Measurements from ENCODE around the gene RCE1.
A peak's percentile ranks its signal among the peaks of the same experiment; 100 is the strongest.

RCE1 gene

DNA sequence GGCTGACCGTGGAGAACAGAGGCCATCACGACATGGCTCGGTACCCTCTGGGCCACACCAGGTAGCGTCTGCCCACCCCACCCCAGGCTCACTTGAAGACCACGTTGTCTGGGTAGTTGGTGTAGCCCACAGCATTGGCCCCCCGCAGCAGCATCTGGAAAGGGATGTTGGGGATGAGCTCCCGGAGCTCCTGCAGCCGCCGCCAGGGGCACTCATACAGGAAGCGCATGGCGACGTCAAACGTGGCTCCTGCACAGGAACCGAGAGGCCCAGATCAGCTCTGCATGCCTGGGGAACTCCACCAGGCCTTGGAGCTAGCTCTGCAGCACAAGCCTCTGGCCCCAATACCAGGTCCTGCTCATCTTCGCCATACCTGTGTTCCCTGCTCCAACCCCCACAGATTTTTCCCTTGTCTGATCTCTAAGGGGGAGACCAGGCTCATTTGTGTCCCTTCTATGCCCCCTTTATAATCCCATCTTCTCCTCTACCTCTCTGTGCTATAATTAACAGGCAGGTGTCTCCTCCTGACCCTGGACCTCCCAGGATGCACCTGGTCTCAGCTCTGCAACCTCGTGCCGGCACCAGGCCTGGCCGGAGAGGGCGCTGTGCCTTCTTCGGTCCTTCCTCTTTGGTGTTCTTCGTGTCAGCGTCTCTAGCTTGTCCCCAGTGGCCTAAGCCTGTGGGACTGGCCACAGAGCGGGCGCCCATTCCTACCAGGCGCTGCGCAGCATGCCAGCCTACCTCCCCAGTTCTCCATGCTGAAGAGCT lies 8.6 kb downstream of the RCE1 start:
- TF ChIP-seq GABPA (IDR thresholded peaks at IDR 0.05; ENCODE audit: low read depth) (no peak), POLR2AphosphoS5 (IDR thresholded peaks at IDR 0.05; ENCODE audit: low read depth) (no peak), SPI1 (IDR thresholded peaks at IDR 0.05; ENCODE audit: borderline replicate concordance, low read depth) (no peak)
- TF ChIP-seq, protein P1, sequence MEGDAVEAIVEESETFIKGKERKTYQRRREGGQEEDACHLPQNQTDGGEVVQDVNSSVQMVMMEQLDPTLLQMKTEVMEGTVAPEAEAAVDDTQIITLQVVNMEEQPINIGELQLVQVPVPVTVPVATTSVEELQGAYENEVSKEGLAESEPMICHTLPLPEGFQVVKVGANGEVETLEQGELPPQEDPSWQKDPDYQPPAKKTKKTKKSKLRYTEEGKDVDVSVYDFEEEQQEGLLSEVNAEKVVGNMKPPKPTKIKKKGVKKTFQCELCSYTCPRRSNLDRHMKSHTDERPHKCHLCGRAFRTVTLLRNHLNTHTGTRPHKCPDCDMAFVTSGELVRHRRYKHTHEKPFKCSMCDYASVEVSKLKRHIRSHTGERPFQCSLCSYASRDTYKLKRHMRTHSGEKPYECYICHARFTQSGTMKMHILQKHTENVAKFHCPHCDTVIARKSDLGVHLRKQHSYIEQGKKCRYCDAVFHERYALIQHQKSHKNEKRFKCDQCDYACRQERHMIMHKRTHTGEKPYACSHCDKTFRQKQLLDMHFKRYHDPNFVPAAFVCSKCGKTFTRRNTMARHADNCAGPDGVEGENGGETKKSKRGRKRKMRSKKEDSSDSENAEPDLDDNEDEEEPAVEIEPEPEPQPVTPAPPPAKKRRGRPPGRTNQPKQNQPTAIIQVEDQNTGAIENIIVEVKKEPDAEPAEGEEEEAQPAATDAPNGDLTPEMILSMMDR (IDR thresholded peaks at IDR 0.05; ENCODE audit: insufficient read depth, low read length) = no peak
- TF ChIP-seq, protein P2, sequence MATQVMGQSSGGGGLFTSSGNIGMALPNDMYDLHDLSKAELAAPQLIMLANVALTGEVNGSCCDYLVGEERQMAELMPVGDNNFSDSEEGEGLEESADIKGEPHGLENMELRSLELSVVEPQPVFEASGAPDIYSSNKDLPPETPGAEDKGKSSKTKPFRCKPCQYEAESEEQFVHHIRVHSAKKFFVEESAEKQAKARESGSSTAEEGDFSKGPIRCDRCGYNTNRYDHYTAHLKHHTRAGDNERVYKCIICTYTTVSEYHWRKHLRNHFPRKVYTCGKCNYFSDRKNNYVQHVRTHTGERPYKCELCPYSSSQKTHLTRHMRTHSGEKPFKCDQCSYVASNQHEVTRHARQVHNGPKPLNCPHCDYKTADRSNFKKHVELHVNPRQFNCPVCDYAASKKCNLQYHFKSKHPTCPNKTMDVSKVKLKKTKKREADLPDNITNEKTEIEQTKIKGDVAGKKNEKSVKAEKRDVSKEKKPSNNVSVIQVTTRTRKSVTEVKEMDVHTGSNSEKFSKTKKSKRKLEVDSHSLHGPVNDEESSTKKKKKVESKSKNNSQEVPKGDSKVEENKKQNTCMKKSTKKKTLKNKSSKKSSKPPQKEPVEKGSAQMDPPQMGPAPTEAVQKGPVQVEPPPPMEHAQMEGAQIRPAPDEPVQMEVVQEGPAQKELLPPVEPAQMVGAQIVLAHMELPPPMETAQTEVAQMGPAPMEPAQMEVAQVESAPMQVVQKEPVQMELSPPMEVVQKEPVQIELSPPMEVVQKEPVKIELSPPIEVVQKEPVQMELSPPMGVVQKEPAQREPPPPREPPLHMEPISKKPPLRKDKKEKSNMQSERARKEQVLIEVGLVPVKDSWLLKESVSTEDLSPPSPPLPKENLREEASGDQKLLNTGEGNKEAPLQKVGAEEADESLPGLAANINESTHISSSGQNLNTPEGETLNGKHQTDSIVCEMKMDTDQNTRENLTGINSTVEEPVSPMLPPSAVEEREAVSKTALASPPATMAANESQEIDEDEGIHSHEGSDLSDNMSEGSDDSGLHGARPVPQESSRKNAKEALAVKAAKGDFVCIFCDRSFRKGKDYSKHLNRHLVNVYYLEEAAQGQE (IDR thresholded peaks at IDR 0.05; ENCODE audit: insufficient replicate concordance, low read depth) = no peak
- Histone ChIP-seq H3K4me3 (replicated peaks; ENCODE audit: insufficient read depth, low read length) (no peak overlapping the region), H3K27ac (replicated peaks) (peak overlapping the region; percentile 57), H3K27me3 (ENCODE audit: insufficient read depth, poor library complexity, severe bottlenecking) (no peaks in the 10 kb centered on the region)
- DNase-seq (ENCODE audit: low read depth in 1 of 2, low spot score in 1 of 2) = peak in 1 of 2 experiments; percentile 55

DNA sequence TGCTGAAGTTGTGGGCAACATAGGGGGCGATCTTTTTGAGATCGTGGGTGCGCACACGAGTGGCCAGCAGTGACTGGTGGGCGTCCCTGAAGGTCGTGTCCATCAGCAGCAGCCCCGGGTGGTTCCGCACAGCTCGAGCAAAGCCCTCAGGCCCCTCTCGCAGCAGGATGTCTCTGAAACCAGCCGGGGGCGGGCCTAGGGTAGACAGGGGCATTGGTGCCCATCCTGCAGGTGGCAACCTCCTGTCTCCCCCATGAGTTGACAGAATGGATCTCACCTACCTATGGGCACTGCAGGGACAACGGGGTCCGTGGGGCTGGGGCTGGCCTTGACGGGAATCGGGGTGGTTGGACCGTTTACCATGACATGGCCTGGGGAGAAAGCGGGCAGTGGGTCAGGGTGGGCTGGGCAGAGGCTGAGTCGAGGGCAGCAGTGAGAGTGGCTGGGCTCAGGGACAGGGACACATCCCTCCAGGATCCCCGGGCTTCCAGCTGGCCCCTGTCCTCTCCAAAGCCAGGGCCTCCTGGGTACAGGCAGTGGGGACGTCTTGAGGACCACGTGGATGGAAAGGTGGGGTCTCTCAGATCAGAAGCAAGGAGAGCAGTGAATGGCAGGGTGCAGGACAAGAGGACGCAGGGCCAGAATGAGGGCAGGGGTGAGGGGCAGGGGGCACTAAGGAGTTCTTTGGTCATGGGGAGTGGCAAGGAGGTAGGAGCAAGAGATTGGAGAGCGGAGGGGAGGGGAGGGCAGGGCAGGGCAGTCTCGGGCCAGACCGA lies 9.4 kb downstream of the RCE1 start:
- H3K27ac ChIP-seq (replicated peaks) = no peak overlapping the region; the same call in 1 of the 2 replicates
- TF ChIP-seq SPI1 (IDR thresholded peaks at IDR 0.05; ENCODE audit: borderline replicate concordance, low read depth) (no peak), POLR2AphosphoS5 (IDR thresholded peaks at IDR 0.05; ENCODE audit: low read depth) (no peak), GABPA (IDR thresholded peaks at IDR 0.05; ENCODE audit: low read depth) (no peak)
- TF ChIP-seq, protein P2 (IDR thresholded peaks at IDR 0.05; ENCODE audit: insufficient replicate concordance, low read depth) = no peak
- no peak overlapping the region for H3K4me3 ChIP-seq (replicated peaks; ENCODE audit: insufficient read depth, low read length)
- no peak for DNase-seq (ENCODE audit: low read depth in 1 of 2, low spot score in 1 of 2)
- no peaks in the 10 kb centered on the region for H3K27me3 ChIP-seq (ENCODE audit: insufficient read depth, poor library complexity, severe bottlenecking)

DNA sequence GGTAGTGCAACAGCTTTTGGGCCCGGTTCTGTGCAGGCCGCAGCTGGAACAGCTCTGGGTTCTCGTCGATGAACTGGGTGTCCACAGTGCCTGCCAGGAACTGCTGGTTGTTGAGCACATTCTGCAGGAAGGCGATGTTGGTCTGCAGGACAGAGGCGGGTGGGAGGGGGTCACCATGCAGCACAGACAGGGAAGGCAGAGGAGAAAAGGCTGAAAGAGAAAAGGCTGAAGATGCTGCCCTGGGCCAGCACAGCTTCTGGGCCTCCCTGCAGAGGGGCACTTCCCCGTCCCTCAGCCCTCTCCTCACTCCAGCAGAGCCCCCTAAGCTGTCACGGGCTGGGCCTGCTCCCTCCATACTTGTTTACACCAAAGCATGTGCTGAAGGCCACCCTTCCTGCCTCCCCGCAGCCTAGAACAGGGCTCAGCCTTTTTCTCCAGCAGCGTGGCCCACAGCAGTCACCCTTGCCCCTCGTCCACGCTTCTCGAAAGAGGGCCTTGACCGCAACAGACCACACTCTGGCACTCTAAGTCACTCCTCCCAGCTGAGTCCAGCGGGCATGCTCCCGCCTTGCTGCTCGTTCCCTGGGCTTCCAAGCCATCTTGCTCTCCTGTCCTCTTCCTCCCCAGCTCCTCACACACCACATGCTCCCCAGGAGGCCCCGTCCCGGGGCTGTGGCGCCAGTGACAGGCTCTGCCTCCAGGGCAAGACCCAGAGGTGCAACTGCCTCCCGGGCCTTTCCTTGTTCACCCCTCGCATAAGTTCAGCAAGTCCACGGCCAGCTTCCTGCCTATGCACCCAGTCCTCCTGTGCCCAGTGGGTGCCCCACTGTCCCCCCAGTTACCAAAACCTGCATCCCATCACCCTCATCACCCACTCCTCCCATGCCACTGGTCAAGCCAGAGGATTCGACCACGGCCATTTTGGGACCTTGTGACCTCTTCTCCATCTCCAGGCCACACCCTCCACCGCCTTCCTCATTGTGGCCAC lies 10.3 kb downstream of the RCE1 start:
- H3K4me3 ChIP-seq (replicated peaks; ENCODE audit: insufficient read depth, low read length) = no peak overlapping the region
- TF ChIP-seq GABPA (IDR thresholded peaks at IDR 0.05; ENCODE audit: low read depth) = no peak
- no peak for TF ChIP-seq SPI1 (IDR thresholded peaks at IDR 0.05; ENCODE audit: borderline replicate concordance, low read depth)
- no peak for TF ChIP-seq POLR2AphosphoS5 (IDR thresholded peaks at IDR 0.05; ENCODE audit: low read depth)
- TF ChIP-seq, protein P1 (IDR thresholded peaks at IDR 0.05; ENCODE audit: insufficient read depth, low read length) = no peak
- TF ChIP-seq, protein P2 (IDR thresholded peaks at IDR 0.05; ENCODE audit: insufficient replicate concordance, low read depth) = no peak
- no peak overlapping the region for H3K27ac ChIP-seq (replicated peaks)
- no peaks in the 10 kb centered on the region for H3K27me3 ChIP-seq (ENCODE audit: insufficient read depth, poor library complexity, severe bottlenecking)
- DNase-seq (ENCODE audit: low read depth in 1 of 2, low spot score in 1 of 2) = no peak

Data from HL-60 (cell line).